ENCODE data around the gene TCTN1. TPM values are rescaled to one million over a fixed set of nuclear protein-coding genes. Genes with fewer than 3 reads are reported as not detected.

Gene TCTN1
- total RNA-seq = 45.2 and 61.9 TPM in 2 replicates

GRCh38 chr12:110613771-110614684 lies at the start of gene TCTN1:
TSS of gene TCTN1 (plus strand) at chr12:110614129. CDS start at chr12:110614183, 54 bp downstream.
- Histone ChIP-seq H3K4me2 (ENCODE audit: insufficient read depth, low read length) (peak within 1 kb of the TSS; percentile 82), H3K36me3 (ENCODE audit: insufficient read depth, low read length) (no peaks in the 10 kb centered on the region), H3K27me3 (ENCODE audit: insufficient read depth, low read length) (no peaks in the 10 kb centered on the region), H3K9me3 (ENCODE audit: low read depth, low read length) (no peaks in the 10 kb centered on the region), H3K79me2 (ENCODE audit: insufficient read depth, low read length) (peaks cover 3% of the 10 kb centered on the region), H3K27ac (ENCODE audit: low read depth, low read length) (peak within 1 kb of the TSS; percentile 72), H2AFZ (ENCODE audit: low read length) (peak within 1 kb of the TSS; percentile 91), H3K4me1 (ENCODE audit: insufficient read depth, low read length) (peaks cover 8% of the 10 kb centered on the region), H4K20me1 (ENCODE audit: insufficient read depth, low read length) (no peaks in the 10 kb centered on the region), H3K4me3 (ENCODE audit: insufficient read depth, low read length) (peak within 1 kb of the TSS; percentile 75)
- peak; percentile 99 for DNase-seq (ENCODE audit: insufficient read length, low spot score, missing footprints)
- no peak for TF ChIP-seq CTCF (IDR thresholded peaks at IDR 0.05; ENCODE audit: extremely low read depth, low read depth, low read length)

- Histone ChIP-seq H3K9me3 (ENCODE audit: low read depth, low read length) (no peaks in the 10 kb centered on the region), H4K20me1 (ENCODE audit: insufficient read depth, low read length) (peaks cover 27% of the 10 kb centered on the region), H2AFZ (ENCODE audit: low read length) (no peak overlapping the region), H3K27ac (ENCODE audit: low read depth, low read length) (no peak overlapping the region), H3K4me1 (ENCODE audit: insufficient read depth, low read length) (peaks cover 16% of the 10 kb centered on the region), H3K36me3 (ENCODE audit: insufficient read depth, low read length) (no peaks in the 10 kb centered on the region), H3K4me3 (ENCODE audit: insufficient read depth, low read length) (no peak overlapping the region), H3K79me2 (ENCODE audit: insufficient read depth, low read length) (peaks cover 75% of the 10 kb centered on the region), H3K4me2 (ENCODE audit: insufficient read depth, low read length) (no peak overlapping the region), H3K27me3 (ENCODE audit: insufficient read depth, low read length) (no peaks in the 10 kb centered on the region)
- DNase-seq (ENCODE audit: insufficient read length, low spot score, missing footprints) = peak; percentile 53
- TF ChIP-seq CTCF (IDR thresholded peaks at IDR 0.05; ENCODE audit: extremely low read depth, low read depth, low read length) = no peak
These were observed 49.4 kb upstream of the TCTN1 start for GRCh38 chr12:110564471-110564991.

- H3K79me2 ChIP-seq (ENCODE audit: insufficient read depth, low read length) = peaks cover 64% of the 10 kb centered on the region
- peaks cover 16% of the 10 kb centered on the region for H3K4me1 ChIP-seq (ENCODE audit: insufficient read depth, low read length)
- DNase-seq (ENCODE audit: insufficient read length, low spot score, missing footprints) = no peak
- H3K27ac ChIP-seq (ENCODE audit: low read depth, low read length) = no peak overlapping the region
- no peak overlapping the region for H3K4me3 ChIP-seq (ENCODE audit: insufficient read depth, low read length)
- H3K36me3 ChIP-seq (ENCODE audit: insufficient read depth, low read length) = no peaks in the 10 kb centered on the region
- no peak for TF ChIP-seq CTCF (IDR thresholded peaks at IDR 0.05; ENCODE audit: extremely low read depth, low read depth, low read length)
- H4K20me1 ChIP-seq (ENCODE audit: insufficient read depth, low read length) = peaks cover 23% of the 10 kb centered on the region
- H2AFZ ChIP-seq (ENCODE audit: low read length) = no peak overlapping the region
- no peaks in the 10 kb centered on the region for H3K27me3 ChIP-seq (ENCODE audit: insufficient read depth, low read length)
- no peak overlapping the region for H3K4me2 ChIP-seq (ENCODE audit: insufficient read depth, low read length)
- no peaks in the 10 kb centered on the region for H3K9me3 ChIP-seq (ENCODE audit: low read depth, low read length)
These were observed 47.7 kb upstream of the TCTN1 start for GRCh38 chr12:110565894-110566871.
